ENCODE measurements around the gene ATP2C2.

DNA sequence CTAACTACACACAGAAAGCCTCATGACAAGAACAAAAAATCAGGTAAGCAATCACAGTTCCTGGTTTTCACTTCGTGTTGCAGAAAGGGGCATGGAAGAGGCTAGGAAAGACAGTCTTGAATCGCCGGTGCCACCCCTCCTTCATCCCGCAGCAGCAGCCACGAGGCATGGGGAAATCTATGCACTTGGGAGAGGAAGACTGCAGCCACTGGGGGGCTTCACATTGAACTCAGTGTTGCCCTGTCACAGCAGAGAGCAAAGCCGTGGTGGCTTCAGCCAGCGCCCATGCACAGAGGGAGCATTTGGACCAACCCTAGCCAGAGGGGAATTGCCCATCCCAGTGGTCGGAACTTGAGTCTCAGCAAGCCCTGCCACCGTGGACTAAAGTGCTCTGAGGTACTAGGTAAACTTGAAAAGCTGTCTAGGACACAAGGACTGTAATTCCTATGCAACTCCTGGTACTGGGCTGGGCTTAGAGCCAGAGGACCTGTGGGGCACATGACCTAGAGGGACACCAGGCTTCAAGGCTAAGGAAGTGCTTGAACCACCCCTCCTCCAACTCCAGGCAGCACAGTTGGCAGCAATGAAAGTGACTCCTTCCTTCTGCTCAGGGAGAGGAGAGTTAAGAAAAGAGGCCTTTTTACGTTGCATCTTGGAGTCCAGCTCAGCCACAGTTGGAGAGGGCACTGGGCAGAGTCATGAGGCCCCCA is 35.2 kb upstream of the ATP2C2 start:
- TF ChIP-seq, protein P1, sequence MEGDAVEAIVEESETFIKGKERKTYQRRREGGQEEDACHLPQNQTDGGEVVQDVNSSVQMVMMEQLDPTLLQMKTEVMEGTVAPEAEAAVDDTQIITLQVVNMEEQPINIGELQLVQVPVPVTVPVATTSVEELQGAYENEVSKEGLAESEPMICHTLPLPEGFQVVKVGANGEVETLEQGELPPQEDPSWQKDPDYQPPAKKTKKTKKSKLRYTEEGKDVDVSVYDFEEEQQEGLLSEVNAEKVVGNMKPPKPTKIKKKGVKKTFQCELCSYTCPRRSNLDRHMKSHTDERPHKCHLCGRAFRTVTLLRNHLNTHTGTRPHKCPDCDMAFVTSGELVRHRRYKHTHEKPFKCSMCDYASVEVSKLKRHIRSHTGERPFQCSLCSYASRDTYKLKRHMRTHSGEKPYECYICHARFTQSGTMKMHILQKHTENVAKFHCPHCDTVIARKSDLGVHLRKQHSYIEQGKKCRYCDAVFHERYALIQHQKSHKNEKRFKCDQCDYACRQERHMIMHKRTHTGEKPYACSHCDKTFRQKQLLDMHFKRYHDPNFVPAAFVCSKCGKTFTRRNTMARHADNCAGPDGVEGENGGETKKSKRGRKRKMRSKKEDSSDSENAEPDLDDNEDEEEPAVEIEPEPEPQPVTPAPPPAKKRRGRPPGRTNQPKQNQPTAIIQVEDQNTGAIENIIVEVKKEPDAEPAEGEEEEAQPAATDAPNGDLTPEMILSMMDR (conservative IDR thresholded peaks at IDR 0.05): no peak
- TF ChIP-seq ZFX (IDR thresholded peaks at IDR 0.05): no peak

Measured in C4-2B (cell line).